Stimulated activated CD4-positive, alpha-beta T cell treated with anti-CD3 and anti-CD28 coated beads, Interleukin-1b, Interleukin-23, amount 100 ng/mL, for 4 hours (primary cell): ENCODE data around the gene TTLL9.
"Not testable (repeated sequence)": the region's sequence is repeated elsewhere in the genome, so short reads cannot be mapped to it uniquely, and the experiment has no call there.

Source experiments
- DNase-seq, 2 donors: peaks; one replicate each; pipeline ENCODE4 v3.0.0-alpha.2; 2020; ENCODE audit warnings: low read depth in 2 of 2

The TTLL9 gene

GRCh38 chr20:31869942-31870725, at the start of gene TTLL9, which contains the start of gene DUSP15:
TSS of gene TTLL9 (plus strand) at chr20:31870634. CDS start at chr20:31871127, 493 bp downstream.
TSS of gene DUSP15 (minus strand) at chr20:31870527. CDS start at chr20:31870337, 190 bp downstream.
- DNase-seq, result no peak

- DNase-seq, result no peak
Measured at GRCh38 chr20:31821427-31821826, 49.0 kb upstream of the TTLL9 start.

- peak; percentile 72 to 74 for DNase-seq
Measured at GRCh38 chr20:31822421-31823330, 47.8 kb upstream of the TTLL9 start.

DNA sequence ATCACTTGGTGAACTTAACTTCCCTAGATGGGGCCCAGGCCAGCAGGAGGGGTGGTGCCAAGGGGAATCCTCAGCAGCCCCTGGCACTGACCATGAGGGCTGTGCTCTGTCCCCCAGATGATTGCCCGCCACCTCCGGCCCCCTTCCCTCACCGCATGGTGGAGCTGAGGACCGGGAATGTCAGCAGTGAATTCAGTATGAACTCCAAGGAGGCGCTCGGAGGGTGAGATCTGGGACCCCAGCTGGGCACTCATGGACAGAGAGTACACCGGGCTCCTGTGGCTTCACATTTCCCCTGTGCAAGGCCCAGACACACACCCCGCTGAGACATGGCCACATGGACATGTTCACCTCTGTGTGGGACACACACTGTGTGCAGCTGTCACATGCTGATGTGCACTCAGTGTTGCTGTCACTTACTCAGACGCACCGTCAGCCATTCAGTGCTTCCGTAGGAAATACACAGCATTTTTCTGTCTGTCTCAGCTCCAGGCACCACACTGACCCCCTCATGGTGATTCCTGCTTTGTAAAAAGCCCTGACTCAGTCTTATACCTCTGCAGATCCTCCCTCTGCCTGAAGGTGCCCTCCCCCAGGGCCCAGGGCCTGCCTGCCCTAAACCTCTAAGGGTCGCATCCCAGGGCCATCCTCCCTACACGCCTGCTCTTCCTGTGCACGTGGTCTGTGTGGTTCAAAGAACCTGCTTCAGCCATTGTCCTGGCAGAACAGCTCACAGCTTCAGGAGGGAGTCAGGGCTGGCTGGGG, 46.9 kb upstream of the TTLL9 start:
- DNase-seq, result no peak

DNA sequence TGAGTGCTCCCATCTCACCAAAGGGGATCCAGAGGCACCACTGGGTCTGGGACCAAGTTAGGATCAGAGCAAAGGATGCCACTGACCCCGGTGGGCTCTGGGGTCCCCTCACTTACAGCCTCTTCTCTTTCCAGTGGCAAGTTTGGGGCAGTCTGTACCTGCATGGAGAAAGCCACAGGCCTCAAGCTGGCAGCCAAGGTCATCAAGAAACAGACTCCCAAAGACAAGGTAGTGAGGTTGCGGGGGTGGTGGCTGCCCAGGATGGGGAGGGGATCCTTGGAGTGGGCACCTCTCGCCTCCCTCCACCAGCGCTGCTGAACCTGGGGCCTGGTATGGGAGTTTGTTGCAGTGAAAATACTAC, 46.3 kb upstream of the TTLL9 start:
- DNase-seq, result no peak

GRCh38 chr20:31824554-31825313, 45.7 kb upstream of the TTLL9 start:
- DNase-seq, result no peak

DNA sequence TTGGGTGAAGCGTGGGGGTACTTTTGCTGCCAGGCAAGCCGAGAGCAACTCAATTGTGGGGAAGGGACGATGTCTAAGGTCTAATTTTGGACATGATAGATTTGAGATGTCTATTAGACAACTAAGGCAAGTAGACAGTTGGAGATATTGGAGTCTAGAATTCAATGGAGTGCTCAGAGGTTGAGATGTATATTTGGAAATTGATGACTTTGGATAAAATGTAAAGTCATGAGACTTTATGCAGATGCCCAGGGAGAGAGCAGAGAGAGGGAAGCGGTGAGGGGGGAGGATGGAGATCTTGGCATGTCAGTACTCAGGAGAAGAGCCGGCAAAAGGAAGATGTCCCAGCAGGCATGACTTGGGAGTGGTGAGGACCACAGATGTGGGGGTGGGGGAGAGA, 44.4 kb upstream of the TTLL9 start:
- no peak for DNase-seq

GRCh38 chr20:31827059-31827458, 43.4 kb upstream of the TTLL9 start:
- no peak for DNase-seq

DNA sequence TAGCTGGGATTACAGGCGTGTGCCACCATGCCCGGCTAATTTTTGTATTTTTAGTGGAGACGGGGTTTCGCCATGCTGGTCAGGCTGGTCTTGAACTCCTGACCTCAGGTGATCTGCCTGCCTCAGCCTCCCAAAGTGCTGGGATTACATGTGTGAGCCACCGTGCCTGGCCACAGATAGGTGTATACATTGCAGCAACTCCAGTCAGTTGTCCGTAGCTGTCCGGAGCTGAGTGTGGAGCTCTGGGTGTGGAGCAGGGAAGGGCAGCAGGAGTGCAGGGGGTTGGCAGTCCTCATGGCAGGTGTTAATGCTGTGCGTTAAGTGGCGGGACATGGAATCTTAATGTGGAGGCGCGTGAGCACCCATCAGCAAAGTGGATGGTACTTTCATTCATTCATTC, 42.4 kb upstream of the TTLL9 start:
- not testable (repeated sequence) for DNase-seq

DNA sequence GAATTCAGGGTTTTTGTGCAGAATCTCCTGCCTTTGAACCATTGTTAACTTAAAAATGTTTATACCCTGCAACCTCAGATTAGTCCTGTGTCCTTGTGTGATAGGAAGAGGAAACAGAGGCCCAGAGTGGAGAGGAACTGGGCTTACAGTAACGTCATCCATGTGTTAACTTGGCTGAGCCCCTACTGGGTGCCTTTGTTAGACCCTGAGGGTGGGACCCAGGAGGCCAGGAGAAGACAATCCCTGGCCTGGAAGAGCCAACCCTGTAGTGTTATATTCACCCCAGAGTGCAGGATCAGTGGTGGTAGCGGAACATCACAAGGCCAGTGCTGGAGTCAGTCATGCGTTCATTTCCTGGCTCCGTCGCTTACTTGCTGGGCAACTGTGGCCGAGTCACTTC, 40.7 kb upstream of the TTLL9 start:
- DNase-seq, result no peak

DNA sequence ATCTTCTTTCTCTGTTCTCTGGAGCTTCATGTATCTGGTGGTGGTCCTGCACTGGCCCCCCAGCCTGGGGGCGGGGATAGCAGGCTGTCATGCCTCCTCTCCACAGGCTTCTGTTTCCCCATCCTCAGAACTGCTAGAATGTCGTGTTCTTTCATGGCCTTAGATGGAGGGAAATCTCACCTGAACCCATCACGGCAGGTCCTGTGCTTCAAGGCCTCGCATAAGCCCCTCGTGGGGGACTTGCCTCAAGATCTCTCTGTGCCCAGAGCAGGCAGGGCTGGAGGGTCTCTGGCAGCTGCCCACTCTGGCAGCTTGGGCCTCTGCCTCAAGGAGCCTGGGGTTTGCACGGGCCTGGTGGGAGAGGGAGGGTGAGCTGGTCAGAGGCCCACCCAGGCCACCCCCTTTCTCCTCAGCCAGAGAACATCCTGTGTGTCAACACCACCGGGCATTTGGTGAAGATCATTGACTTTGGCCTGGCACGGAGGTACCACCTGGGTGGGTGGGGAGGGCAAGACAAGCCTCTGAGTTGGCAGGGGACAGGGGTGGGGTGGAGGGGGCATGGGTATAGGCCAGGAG, 39.9 kb upstream of the TTLL9 start:
- DNase-seq, result no peak

- no peak for DNase-seq
Measured at GRCh38 chr20:31831211-31831610, 39.2 kb upstream of the TTLL9 start.

DNA sequence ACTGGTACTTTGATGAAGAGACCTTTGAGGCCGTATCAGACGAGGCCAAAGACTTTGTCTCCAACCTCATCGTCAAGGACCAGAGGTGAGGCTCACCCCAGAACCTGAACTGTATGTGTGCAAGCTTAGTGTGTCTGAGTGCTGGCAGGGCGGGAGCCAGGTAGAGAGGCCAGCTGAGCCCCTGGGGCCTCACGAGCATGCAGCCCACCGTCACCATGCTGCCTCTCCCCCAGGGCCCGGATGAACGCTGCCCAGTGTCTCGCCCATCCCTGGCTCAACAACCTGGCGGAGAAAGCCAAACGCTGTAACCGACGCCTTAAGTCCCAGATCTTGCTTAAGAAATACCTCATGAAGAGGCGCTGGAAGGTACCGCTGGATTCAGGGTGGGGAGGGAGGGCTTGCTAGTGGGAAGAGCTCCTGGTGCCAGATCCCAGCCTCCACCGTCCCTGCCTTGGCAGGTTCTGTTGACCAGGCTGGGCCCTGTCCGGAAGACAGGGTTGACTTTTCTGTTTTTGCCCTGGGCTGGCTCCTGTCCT, 38.6 kb upstream of the TTLL9 start:
- DNase-seq, result no peak

DNA sequence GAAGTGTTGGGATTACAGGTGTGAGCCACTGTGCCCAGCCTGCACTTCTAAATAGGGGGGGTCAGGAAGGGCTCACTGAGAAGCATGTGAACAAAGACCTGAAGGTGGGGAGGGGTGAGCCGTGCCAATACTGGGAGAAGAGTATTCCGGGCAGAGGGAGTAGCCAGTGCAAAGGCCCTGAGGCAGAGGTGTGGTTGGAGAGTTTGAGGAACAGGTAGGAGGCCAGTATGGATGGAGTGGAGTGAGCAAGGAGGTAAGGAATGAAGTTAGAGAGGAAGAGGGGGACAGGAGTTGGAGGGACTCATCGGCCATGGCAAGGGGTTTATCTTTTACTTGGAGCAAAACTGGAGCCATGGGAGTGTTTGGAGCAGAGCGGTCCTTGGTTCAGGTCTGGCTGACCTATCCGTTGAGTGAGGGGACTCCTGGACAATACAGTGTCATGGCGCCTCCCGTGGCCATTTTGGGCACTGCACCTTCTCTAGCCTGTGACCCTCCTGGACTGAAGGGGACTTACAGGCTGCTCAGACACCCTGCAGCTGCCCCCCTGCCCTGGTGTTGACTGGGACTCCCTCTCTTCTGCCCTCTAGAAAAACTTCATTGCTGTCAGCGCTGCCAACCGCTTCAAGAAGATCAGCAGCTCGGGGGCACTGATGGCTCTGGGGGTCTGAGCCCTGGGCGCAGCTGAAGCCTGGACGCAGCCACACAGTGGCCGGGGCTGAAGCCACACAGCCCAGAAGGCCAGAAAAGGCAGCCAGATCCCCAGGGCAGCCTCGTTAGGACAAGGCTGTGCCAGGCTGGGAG, 37.1 kb upstream of the TTLL9 start:
- peak; percentile 31 to 55 for DNase-seq

- no peak for DNase-seq
Measured at GRCh38 chr20:31833931-31834521, 36.4 kb upstream of the TTLL9 start.

GRCh38 chr20:31835554-31835953, 34.9 kb upstream of the TTLL9 start:
- DNase-seq, result no peak

DNA sequence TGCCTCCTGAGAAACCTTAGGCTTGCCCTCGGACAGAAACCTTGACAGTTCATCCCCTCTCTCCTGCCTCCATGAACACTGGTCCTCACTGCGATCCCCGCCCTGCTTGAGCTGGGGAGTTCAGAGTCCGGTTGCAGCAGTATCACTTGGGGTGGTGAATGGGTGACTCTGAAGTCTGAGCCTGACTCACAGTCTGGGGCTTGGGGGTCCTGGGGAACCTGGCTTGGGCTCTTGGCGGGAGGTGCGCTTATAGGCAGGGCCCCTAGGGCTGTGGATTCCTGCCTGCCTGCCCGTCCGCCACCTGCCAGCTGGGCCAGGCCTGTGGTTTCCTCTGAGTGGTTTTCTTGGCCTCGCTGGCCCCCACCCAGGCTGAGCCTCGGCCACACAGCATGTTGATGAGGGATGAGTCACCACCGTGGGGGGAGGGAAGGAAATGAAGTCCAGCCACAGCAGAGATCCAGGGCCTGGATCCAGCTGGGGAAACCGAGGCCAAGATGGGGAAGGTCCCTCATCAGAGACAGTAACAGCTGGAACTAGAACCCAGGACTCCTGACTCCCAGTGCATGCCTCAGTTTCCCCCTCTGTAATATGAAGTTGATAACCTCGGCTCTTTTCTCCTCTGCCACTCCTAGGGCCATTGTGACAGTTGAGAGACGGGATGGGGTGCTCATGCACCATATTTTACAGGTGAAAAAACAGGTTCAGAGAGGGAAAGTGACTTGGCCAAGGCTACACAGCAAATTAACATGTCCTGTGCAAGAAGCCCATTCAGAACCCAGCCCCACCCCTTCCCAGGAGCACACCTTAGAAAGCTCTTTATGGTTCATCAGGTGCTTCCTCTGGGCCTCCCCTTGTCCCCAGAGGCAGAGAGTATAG, 34.2 kb upstream of the TTLL9 start:
- DNase-seq, result no peak

GRCh38 chr20:31836853-31837608, 33.4 kb upstream of the TTLL9 start:
- DNase-seq, result no peak
